Endometrium (tissue), 2 donors: ENCODE results near the gene KDM3B.
A peak's percentile ranks its signal among the peaks of the same experiment; 100 is the strongest.

ENCODE experiments used
- FAIRE-seq: peaks from 2 replicates; lab custom pipeline; 2012; peaks lifted over from hg19 to GRCh38; lab: Jason Lieb, UNC
- donor health status: control.
- donor health status: control.

KDM3B gene

DNA sequence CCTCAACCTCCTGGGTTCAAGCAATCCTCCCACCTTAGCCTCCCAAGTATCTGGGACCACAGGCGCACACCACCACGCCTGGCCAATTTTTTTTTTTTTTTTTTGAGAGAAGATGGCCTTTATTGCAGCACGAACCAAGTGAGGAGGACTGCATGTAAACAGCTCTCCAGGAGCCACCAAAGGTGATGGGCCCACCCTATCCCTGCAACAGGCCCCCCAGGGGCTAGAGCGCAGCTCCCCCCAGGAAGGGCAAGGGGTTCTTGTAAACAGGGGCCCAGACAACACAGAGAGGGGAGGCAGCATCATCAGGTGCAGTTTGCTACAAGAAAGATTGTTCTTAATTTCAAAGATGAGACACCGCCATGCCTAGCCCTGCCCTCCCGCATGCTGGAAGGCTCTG, 100.2 kb downstream of the KDM3B start:
- no peak for FAIRE-seq

GRCh38 chr5:138453590-138453989, 101.1 kb downstream of the KDM3B start:
- no peak for FAIRE-seq

DNA sequence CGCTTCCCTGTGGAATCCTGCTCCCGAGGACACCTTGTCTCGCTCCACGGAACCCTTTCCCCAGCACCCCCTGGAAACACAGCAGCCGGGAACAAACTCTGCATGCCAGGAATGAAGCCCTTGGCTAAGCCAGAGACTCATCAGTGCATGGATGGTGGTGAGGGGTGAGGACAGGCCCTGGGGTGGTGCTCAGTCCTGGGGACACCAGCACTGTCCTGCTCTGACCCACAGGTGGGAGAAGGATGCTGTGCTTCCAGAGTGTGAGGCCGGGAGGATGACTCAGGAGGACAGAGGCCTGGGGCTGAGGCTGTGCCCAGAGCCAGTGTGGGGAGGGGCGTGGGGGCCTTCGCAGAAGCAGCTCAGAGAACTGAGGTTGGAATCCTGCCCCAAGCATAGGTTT, 101.6 kb downstream of the KDM3B start:
- FAIRE-seq = no peak

- FAIRE-seq = no peak
Measured at GRCh38 chr5:138455232-138455930, 102.9 kb downstream of the KDM3B start.

DNA sequence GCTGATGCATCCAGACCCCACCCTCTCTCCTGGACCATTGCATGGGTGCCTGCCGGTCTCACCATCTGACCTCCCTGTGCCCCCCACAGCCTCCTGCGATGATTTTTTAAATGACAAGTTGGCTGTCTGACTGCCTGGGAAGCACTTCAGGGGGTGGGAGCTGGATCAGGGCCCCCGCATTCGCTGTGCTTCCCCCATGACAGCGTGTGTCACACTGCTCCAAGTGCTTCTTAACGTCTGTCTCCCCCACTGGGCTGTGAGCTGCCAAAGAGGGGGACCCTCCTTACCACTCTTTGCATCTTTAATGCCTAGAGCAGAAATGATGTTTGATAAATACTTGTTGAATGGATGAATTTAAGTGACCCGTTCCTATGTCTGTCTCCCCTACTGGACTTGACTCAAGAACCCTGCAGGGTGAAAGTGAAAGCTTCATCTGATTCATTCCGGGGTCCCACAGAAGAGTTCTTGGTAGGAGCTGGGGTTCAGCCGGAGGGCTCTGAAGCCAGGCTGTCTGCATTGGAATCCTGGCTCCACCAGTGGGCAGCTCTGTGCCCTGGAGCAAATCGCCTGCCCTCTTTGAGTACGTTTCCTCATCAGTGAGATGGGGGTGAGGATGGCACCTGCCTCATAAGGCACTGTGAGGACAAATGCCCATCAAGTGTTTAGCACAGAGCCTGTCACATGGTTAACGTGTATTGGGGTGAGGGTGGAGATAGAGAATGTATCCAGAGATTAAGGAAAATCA, 105.2 kb downstream of the KDM3B start:
- FAIRE-seq = no peak

- no peak for FAIRE-seq
Measured at GRCh38 chr5:138458384-138458783, 105.9 kb downstream of the KDM3B start.

DNA sequence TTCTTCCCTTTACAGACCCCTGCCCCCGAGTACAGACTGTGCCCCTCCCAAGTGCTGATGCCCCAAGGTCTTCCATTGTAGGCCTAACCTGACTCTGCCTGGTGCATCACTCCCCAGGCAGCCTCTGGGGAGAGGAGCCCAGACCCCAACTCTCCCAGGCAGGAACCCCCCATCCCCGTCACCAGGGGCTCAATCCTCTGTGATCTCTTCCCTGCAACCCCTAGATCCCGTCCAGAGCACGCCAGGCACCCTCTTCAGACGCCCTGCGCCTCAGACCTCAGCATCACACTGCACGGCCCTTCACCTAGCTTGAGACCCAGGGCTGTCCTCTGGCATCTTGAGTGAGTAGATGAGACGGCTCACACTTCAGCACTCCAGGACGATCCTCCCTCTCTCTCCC, 106.4 kb downstream of the KDM3B start:
- no peak for FAIRE-seq

DNA sequence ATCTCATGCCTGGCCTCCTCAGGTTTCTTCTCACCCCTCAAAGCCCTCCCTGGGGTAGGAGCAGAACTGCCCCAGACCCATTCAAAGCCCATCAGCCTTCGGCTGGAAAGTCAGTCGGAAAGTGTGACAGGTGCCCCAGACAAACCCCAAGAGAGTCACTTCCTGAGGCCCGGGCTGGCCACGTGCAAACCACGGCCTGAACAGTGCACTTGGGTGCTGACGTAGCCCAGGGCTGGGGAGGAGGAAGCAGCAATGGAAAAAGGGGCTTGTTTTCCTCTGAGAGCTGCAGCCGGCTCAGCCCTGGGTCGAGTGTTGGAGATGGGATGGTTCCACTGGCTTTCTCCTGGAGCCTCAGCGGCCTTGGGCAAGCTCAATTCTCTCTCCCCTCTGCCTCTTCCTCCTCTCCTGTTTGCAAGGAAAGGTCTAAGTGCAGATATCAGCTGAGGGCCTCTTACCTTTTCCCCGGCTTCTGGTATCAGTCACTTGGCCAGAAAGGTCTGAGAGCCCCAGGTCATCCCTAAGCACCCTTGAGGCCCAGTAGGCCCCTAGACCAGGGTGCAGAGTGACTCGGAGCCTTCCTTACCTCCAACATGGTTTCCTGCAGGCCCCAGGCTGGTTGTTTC, 106.9 kb downstream of the KDM3B start:
- FAIRE-seq = no peak

GRCh38 chr5:138460032-138460693, 107.7 kb downstream of the KDM3B start:
- FAIRE-seq = no peak

- FAIRE-seq = no peak
Measured at GRCh38 chr5:138461343-138462125, 109.0 kb downstream of the KDM3B start.

- FAIRE-seq = no peak
Measured at GRCh38 chr5:138463419-138464007, 111.0 kb downstream of the KDM3B start.

DNA sequence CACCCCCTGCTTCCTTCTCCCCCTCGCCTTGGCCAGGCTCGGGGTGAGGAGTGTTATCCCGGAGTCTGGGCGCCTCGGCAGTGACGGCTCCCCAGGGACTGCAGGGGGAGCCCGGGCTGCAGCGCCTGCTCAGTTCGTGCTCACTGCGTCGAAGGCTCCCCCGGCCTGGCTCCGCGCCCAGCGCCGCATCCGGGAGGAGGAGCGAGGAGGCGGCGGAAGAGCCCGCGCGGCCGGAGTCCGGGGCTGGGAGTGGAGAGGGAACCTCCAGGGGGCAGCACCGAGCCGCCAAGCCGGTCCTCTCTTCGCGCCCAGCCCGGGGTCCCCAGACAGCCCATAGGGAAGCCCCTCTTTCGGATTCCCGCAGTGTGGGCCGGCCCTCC, 111.5 kb downstream of the KDM3B start:
- FAIRE-seq = no peak

DNA sequence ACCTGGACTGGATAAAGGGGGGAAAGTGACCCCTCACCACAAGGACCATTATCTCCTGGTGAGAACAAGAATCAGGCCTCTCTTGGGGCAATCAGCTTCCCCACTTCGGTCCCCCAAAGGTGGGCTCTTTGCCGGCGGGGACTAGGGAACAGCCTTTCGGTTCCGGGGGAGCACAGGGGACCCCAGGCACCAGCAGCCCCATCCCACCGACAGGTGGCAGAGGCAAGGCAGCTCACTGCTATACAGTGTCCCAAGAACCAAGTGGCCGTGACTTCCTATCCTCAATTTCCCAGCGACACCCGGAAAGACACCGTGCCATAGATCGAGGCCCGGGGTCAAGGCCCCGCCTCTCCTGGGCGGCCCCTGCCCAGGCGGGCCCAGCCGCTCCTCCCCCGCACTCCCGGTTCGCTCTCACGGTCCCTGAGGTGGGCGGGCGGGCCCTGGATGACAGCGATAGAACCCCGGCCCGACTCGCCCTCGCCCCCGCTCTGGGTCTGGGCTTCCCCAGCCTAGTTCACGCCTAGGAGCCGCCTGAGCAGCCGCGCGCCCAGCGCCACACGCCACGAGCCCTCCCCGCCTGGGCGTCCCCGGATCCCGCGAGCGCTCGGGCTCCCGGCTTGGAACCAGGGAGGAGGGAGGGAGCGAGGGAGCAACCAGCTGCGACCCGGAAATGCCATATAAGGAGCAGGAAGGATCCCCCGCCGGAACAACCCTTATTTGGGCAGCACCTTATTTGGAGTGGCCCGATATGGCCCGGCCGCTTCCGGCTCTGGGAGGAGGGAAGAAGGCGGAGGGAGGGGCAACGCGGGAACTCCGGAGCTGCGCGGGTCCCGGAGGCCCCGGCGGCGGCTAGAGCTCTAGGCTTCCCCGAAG, 112.1 kb downstream of the KDM3B start:
- FAIRE-seq = peak; percentile 80

- no peak for FAIRE-seq
Measured at GRCh38 chr5:138465261-138466124, 113.0 kb downstream of the KDM3B start, which contains the start of gene EGR1. Gene EGR1, plus strand, starts transcription at chr5:138465479. Its CDS starts 283 bp downstream, at chr5:138465762.

GRCh38 chr5:138466125-138466899, 113.8 kb downstream of the KDM3B start:
- FAIRE-seq = no peak

GRCh38 chr5:138466900-138467710, 114.6 kb downstream of the KDM3B start:
- FAIRE-seq = no peak

GRCh38 chr5:138467711-138468132, 115.2 kb downstream of the KDM3B start:
- no peak for FAIRE-seq
